Endothelial cell of umbilical vein (primary cell): ENCODE measurements around the gene KRT12. TPM values are rescaled to one million over a fixed set of nuclear protein-coding genes. Genes with fewer than 3 reads are reported as not detected.

ENCODE experiments used
- Bru-seq: library from RNA; stranded (reverse); fragments of 400-500 nt; gene quantifications from one replicate; lab custom pipeline; 2021; lab: Mats Ljungman, UMichigan
- BruChase-seq, 2 experiments: library from RNA; stranded (reverse); fragments of 400-500 nt; gene quantifications; one replicate each; lab custom pipeline; 2021; lab: Mats Ljungman, UMichigan
- BruUV-seq: library from RNA; stranded (reverse); fragments of 400-500 nt; replicated peaks from 2 replicates; lab custom pipeline; 2021; lab: Mats Ljungman, UMichigan
- CTCF ChIA-PET: fragments of 300-600, 350-600 bp; sonication (Branson Sonifier 250); formaldehyde crosslinking; loops from one replicate; lab custom pipeline; 2021; ENCODE audit warnings: antibody characterized with exemption, inconsistent platforms; lab: Charles Lee
- POLR2A ChIA-PET: fragments of 300-600, 350-600 bp; sonication (Branson Sonifier 250); formaldehyde crosslinking; loops from one replicate; lab custom pipeline; 2021; ENCODE audit warnings: antibody characterized with exemption, inconsistent platforms; lab: Charles Lee
- DNase-seq: peaks from one replicate; pipeline ENCODE4 v3.0.0-alpha.2; 2011; ENCODE audit warnings: low read depth, low spot score
- FAIRE-seq: peaks from 2 replicates; lab custom pipeline; 2011; peaks lifted over from hg19 to GRCh38; lab: Jason Lieb, UNC
- H2AFZ ChIP-seq: 2 replicates; pipeline ENCODE4 v1.6.0; 2012; ENCODE audit warnings: low read depth, low read length, control low read depth, inconsistent platforms
- H3K27ac ChIP-seq: 2 replicates; pipeline ENCODE4 v1.5.1; 2011; ENCODE audit warnings: low read depth, mild to moderate bottlenecking, control low read depth, low read length, moderate library complexity; ENCODE audit not compliant: insufficient read depth
- H3K27me3 ChIP-seq, 2 experiments: 2 replicates each; pipeline versions ENCODE4 v1.6.0 to v1.6.1; 2011; ENCODE audit warnings: low read length in 2 of 2, mixed read lengths in 1 of 2; ENCODE audit not compliant: control insufficient read depth in 2 of 2, insufficient read depth in 2 of 2
- H3K36me3 ChIP-seq, 2 experiments: 2 replicates in 1 of 2; 3 replicates in 1 of 2; pipeline ENCODE4 v1.5.1; 2011; ENCODE audit warnings: low read length in 2 of 2, mild to moderate bottlenecking in 1 of 2, moderate library complexity in 1 of 2; ENCODE audit not compliant: control insufficient read depth in 2 of 2, insufficient read depth in 2 of 2; ENCODE audit errors: extremely low read depth in 1 of 2
- H3K4me1 ChIP-seq: 3 replicates; pipeline ENCODE4 v1.5.1; 2011; ENCODE audit warnings: mild to moderate bottlenecking, low read length; ENCODE audit not compliant: control insufficient read depth, insufficient read depth; ENCODE audit errors: extremely low read depth
- H3K4me2 ChIP-seq: 2 replicates; pipeline ENCODE4 v1.6.1; 2011; ENCODE audit warnings: low read length, control low read depth, mixed read lengths; ENCODE audit not compliant: insufficient read depth
- H3K4me3 ChIP-seq, 3 experiments: fragments of 200-600 bp in 1 of 3; sonication (generic), shearing (Covaris generic) in 1 of 3; replicated peaks in 1 of 3; 2 replicates each; pipeline ENCODE4 v1.5.1; 2011 to 2016; ENCODE audit warnings: control low read depth in 3 of 3, low read length in 3 of 3, mild to moderate bottlenecking in 2 of 3, inconsistent platforms in 1 of 3, low read depth in 1 of 3, moderate library complexity in 1 of 3; ENCODE audit not compliant: insufficient read depth in 1 of 3
- H3K79me2 ChIP-seq: 2 replicates; pipeline ENCODE4 v1.6.0; 2012; ENCODE audit warnings: low read length, inconsistent platforms; ENCODE audit not compliant: control insufficient read depth, insufficient read depth
- H3K9ac ChIP-seq: replicated peaks from 2 replicates; pipeline ENCODE3; 2011; ENCODE audit warnings: low read length, control low read depth; ENCODE audit not compliant: insufficient read depth; ENCODE audit errors: extremely low read depth
- H3K9me1 ChIP-seq: replicated peaks from 3 replicates; pipeline ENCODE4 v1.6.0; 2011; ENCODE audit warnings: mild to moderate bottlenecking, low read length; ENCODE audit not compliant: control insufficient read depth, insufficient read depth; ENCODE audit errors: extremely low read depth
- H3K9me3 ChIP-seq: replicated peaks from 2 replicates; pipeline ENCODE4 v1.5.1; 2012; ENCODE audit warnings: low read length, inconsistent platforms; ENCODE audit not compliant: control insufficient read depth, insufficient read depth
- H4K20me1 ChIP-seq: replicated peaks from 2 replicates; pipeline ENCODE3; 2011; ENCODE audit warnings: mild to moderate bottlenecking, low read length; ENCODE audit not compliant: control insufficient read depth, insufficient read depth; ENCODE audit errors: extremely low read depth
- CTCF ChIP-seq, 2 donors: IDR thresholded peaks; 1 replicate in 1 of 2; 2 replicates in 1 of 2; pipeline ENCODE4 v1.5.1; 2011; ENCODE audit warnings: low read length in 2 of 2, mild to moderate bottlenecking in 2 of 2, moderate library complexity in 2 of 2, control low read depth in 1 of 2, inconsistent platforms in 1 of 2, low read depth in 1 of 2; ENCODE audit not compliant: insufficient read depth in 1 of 2; ENCODE audit errors: extremely low read depth in 1 of 2
- EZH2 ChIP-seq: IDR thresholded peaks from 2 replicates; pipeline ENCODE4 v1.6.1; 2012; ENCODE audit warnings: borderline replicate concordance, low read depth, mild to moderate bottlenecking, moderate library complexity, low read length, inconsistent platforms; ENCODE audit not compliant: severe bottlenecking
- FOS ChIP-seq: IDR thresholded peaks from 2 replicates; pipeline ENCODE4 v1.6.1; 2011; ENCODE audit warnings: mild to moderate bottlenecking, low read length, moderate library complexity, borderline replicate concordance; ENCODE audit not compliant: insufficient read depth
- GATA2 ChIP-seq: IDR thresholded peaks from 2 replicates; pipeline ENCODE4 v1.7.0; 2011; ENCODE audit warnings: low read depth, mild to moderate bottlenecking, moderate library complexity, mixed read lengths, low read length; ENCODE audit not compliant: insufficient read length, insufficient read depth
- JUN ChIP-seq: IDR thresholded peaks from 2 replicates; pipeline ENCODE4 v1.6.1; 2011; ENCODE audit warnings: borderline replicate concordance, low read depth; ENCODE audit not compliant: insufficient read length, insufficient read depth
- MYC ChIP-seq: IDR thresholded peaks from one replicate; pipeline ENCODE4 v1.6.1; 2011; ENCODE audit warnings: mild to moderate bottlenecking, low read depth, low read length
- POLR2A ChIP-seq: IDR thresholded peaks from 2 replicates; pipeline ENCODE4 v1.6.1; 2012; ENCODE audit warnings: low read depth, mild to moderate bottlenecking, control low read depth, low read length
- POLR2AphosphoS5 ChIP-seq: IDR thresholded peaks from 2 replicates; pipeline ENCODE4 v1.6.1; 2012; ENCODE audit warnings: low read depth, mild to moderate bottlenecking, control low read depth, low read length, moderate library complexity; ENCODE audit not compliant: insufficient read depth
- dilution Hi-C: fragments of 300-500 bp; cut with MboI; formaldehyde crosslinking; loops from one replicate; pipeline ENCODE4 v1.15.0; 2019; ENCODE audit warnings: low sequenced_read_pairs; ENCODE audit not compliant: extremely low pct_ligation_motif_present
- intact Hi-C: fragments of 100-400 bp; cut with micrococcal nuclease; formaldehyde crosslinking; loops from one replicate; pipeline ENCODE4 v1.10.0; 2022
- long read RNA-seq: library from polyadenylated mRNA; stranded (forward); transcript quantifications from one replicate; pipeline ENCODE4 v2.0.0, GENCODE V29; 2021
- polyA minus RNA-seq, 3 experiments: library from RNA; depleted of rRNA, polyadenylated mRNA; stranded (reverse); fragments of >200 nt; gene quantifications; 1 replicate in 1 of 3; 2 replicates in 2 of 3; pipeline ENCODE4 v1.2.3, GENCODE V29; 2011
- polyA plus RNA-seq, 4 experiments: library from polyadenylated mRNA; depleted of rRNA in 3 of 4; stranded (reverse) in 3 of 4; unstranded in 1 of 4; fragments of >200 nt; gene quantifications; 2 replicates each; pipeline versions ENCODE4 v1.2.1 to v1.2.3, GENCODE V29; 2011 to 2012; ENCODE audit warnings: missing spikeins in 1 of 4
- total RNA-seq: library from RNA; stranded (reverse); gene quantifications from 2 replicates; pipeline ENCODE4 v1.2.3, GENCODE V29; 2021
- TF ChIP-seq, protein P1 (sequence below): IDR thresholded peaks from 2 replicates; pipeline ENCODE4 v1.6.1; 2011; ENCODE audit not compliant: insufficient read depth, insufficient read length

Gene KRT12
- total RNA-seq: not detected in 2 replicates
- polyA plus RNA-seq: not detected in 2 replicates
- polyA plus RNA-seq (2011; cell fraction: cytosol; rRNA removed): not detected in 2 replicates
- not detected in 2 replicates for polyA plus RNA-seq (2011; cell fraction: nucleus; rRNA removed)
- polyA plus RNA-seq (2012): not detected in 2 replicates
- not detected in 2 replicates for polyA minus RNA-seq
- polyA minus RNA-seq (2011; cell fraction: cytosol; rRNA and poly(A)+ RNA removed): not detected
- polyA minus RNA-seq (2011; cell fraction: nucleus; rRNA and poly(A)+ RNA removed): not detected in 2 replicates
- Bru-seq, nascent RNA: not detected
- not detected for BruChase-seq, experiment 1, labeled RNA remaining after a 6-hour chase
- not detected for BruChase-seq, experiment 2, labeled RNA remaining after a 2-hour chase
- long read RNA-seq: 0 reads

- CTCF ChIA-PET: interaction anchor here (1.2 to 1.5 kb wide), 3 partner anchors 10 to 796 kb away, joined by 3 to 5 read pairs (median 5); partner anchors contain the start of gene KRT20
- DNase-seq (no peak), FAIRE-seq (no peak)
- dilution Hi-C loops: no loop called here
- H3K4me2 ChIP-seq: no peak within 1 kb of the TSS
- no TSS peak for BruUV-seq
- no peaks in the 10 kb centered on the region for H3K36me3 ChIP-seq
- H3K9ac ChIP-seq: no peak within 1 kb of the TSS
- TF ChIP-seq GATA2 (no peak), CTCF (IDR thresholded peaks at IDR 0.05; ENCODE audit: extremely low read depth in 1 of 2, insufficient read depth in 1 of 2, low read depth in 1 of 2, low read length in 2 of 2) (no peak), POLR2AphosphoS5 (no peak), MYC (no peak), FOS (no peak), POLR2A (no peak), EZH2 (no peak), JUN (no peak)
- TF ChIP-seq, protein P1, sequence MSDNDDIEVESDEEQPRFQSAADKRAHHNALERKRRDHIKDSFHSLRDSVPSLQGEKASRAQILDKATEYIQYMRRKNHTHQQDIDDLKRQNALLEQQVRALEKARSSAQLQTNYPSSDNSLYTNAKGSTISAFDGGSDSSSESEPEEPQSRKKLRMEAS: no peak
- POLR2A ChIA-PET: no interaction called here
- intact Hi-C loops: no loop called here
- H3K27me3 ChIP-seq: peaks cover 0 to 17% of the 10 kb centered on the region in 2 experiments
- no peaks in the 10 kb centered on the region for H3K4me1 ChIP-seq
- no peaks in the 10 kb centered on the region for H3K9me3 ChIP-seq
- H4K20me1 ChIP-seq: no peaks in the 10 kb centered on the region
- no peak within 1 kb of the TSS for H3K27ac ChIP-seq
- H3K4me3 ChIP-seq: no peak within 1 kb of the TSS
- no peak within 1 kb of the TSS for H2AFZ ChIP-seq
- H3K79me2 ChIP-seq: no peaks in the 10 kb centered on the region
- no peaks in the 10 kb centered on the region for H3K9me1 ChIP-seq
These were observed at the start of gene KRT12 for GRCh38 chr17:40866838-40867237. KRT12 (minus strand) TSS chr17:40867223; CDS start chr17:40867186, 37 bp downstream.
